ENCODE measurements around the gene CYLD.

DNA sequence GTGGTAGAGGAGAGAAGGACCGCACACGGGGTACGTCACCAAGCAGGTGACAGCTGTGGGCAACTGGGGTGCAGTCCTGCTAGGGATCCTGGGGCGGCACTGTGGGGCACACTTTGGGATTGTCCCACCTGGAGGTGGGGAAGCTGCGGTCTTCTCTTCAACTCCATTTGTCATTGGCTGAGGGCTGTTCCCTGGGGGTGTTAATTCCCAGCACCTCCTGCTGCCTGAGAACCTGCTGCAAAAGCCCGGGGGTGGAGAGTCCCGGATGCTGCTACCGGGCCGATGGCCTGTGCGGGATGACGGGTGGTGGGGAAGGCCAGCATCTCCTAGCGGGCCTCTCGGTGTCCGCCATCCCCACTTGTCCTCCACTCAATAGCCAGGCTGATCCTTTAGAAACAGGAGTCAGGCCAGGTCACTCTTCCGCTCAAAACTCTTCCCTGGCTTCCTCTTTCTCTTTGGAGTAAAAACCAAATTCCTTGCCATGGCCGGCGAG lies 100.2 kb downstream of the CYLD start:
- TF ChIP-seq, protein P1, sequence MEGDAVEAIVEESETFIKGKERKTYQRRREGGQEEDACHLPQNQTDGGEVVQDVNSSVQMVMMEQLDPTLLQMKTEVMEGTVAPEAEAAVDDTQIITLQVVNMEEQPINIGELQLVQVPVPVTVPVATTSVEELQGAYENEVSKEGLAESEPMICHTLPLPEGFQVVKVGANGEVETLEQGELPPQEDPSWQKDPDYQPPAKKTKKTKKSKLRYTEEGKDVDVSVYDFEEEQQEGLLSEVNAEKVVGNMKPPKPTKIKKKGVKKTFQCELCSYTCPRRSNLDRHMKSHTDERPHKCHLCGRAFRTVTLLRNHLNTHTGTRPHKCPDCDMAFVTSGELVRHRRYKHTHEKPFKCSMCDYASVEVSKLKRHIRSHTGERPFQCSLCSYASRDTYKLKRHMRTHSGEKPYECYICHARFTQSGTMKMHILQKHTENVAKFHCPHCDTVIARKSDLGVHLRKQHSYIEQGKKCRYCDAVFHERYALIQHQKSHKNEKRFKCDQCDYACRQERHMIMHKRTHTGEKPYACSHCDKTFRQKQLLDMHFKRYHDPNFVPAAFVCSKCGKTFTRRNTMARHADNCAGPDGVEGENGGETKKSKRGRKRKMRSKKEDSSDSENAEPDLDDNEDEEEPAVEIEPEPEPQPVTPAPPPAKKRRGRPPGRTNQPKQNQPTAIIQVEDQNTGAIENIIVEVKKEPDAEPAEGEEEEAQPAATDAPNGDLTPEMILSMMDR (optimal IDR thresholded peaks at IDR 0.05 in 1 of 3, IDR thresholded peaks at IDR 0.05 in 1 of 3, conservative IDR thresholded peaks at IDR 0.05 in 1 of 3; ENCODE audit: extremely low read depth in 1 of 3, insufficient read depth in 2 of 3, low read length in 3 of 3): no peak
- no peak for TF ChIP-seq EZH2 (IDR thresholded peaks at IDR 0.05; ENCODE audit: low read length)
